Keratinocyte (primary cell): ENCODE results near the gene CCDC71L. TPM values are rescaled to one million over a fixed set of nuclear protein-coding genes. Genes with fewer than 3 reads are reported as not detected.
"Not testable (repeated sequence)": the region's sequence is repeated elsewhere in the genome, so short reads cannot be mapped to it uniquely, and the experiment has no call there.

Experiments used
- DNase-seq: peaks from one replicate; pipeline ENCODE4 v3.0.0-alpha.2; 2011; ENCODE audit warnings: low read depth, missing footprints, low spot score
- FAIRE-seq: peaks from 2 replicates; lab custom pipeline; 2011; peaks lifted over from hg19 to GRCh38; lab: Jason Lieb, UNC
- H2AFZ ChIP-seq: 2 replicates; pipeline ENCODE4 v1.6.0; 2012; ENCODE audit warnings: low read length, control low read depth, inconsistent platforms; ENCODE audit not compliant: control insufficient read depth
- H3K27ac ChIP-seq: 2 replicates; pipeline ENCODE4 v1.5.1; 2011; ENCODE audit warnings: low read length; ENCODE audit not compliant: control insufficient read depth, insufficient read depth
- H3K27me3 ChIP-seq: 3 replicates; pipeline ENCODE4 v1.6.0; 2011; ENCODE audit warnings: low read length; ENCODE audit not compliant: control insufficient read depth, insufficient read depth; ENCODE audit errors: extremely low read depth
- H3K36me3 ChIP-seq, 2 experiments: 2 replicates in 1 of 2; 3 replicates in 1 of 2; pipeline ENCODE4 v1.5.1; 2011; ENCODE audit warnings: low read length in 2 of 2, mild to moderate bottlenecking in 1 of 2; ENCODE audit not compliant: control insufficient read depth in 2 of 2, insufficient read depth in 2 of 2; ENCODE audit errors: extremely low read depth in 1 of 2
- H3K4me1 ChIP-seq: 3 replicates; pipeline ENCODE4 v1.5.1; 2011; ENCODE audit warnings: low read length; ENCODE audit not compliant: control insufficient read depth, insufficient read depth; ENCODE audit errors: extremely low read depth
- H3K4me2 ChIP-seq: 3 replicates; pipeline ENCODE4 v1.6.0; 2011; ENCODE audit warnings: low read depth, low read length; ENCODE audit not compliant: control insufficient read depth, insufficient read depth; ENCODE audit errors: extremely low read depth
- H3K4me3 ChIP-seq, 3 experiments: fragments of 200-600 bp in 1 of 3; sonication (generic) in 1 of 3; 2 replicates in 2 of 3; 3 replicates in 1 of 3; pipeline ENCODE4 v1.5.1; 2011 to 2016; ENCODE audit warnings: low read length in 3 of 3, mild to moderate bottlenecking in 3 of 3, control low read depth in 2 of 3, inconsistent platforms in 1 of 3, low read depth in 1 of 3, mixed read lengths in 1 of 3, mixed run types in 1 of 3, moderate library complexity in 1 of 3; ENCODE audit not compliant: control insufficient read depth in 2 of 3, insufficient read depth in 2 of 3; ENCODE audit errors: extremely low read depth in 1 of 3
- H3K79me2 ChIP-seq: 2 replicates; pipeline ENCODE4 v1.6.0; 2012; ENCODE audit warnings: low read length; ENCODE audit not compliant: control insufficient read depth, insufficient read depth
- H3K9ac ChIP-seq: 3 replicates; pipeline ENCODE4 v1.6.0; 2011; ENCODE audit warnings: low read length; ENCODE audit not compliant: control insufficient read depth, insufficient read depth; ENCODE audit errors: extremely low read depth
- H3K9me1 ChIP-seq: 3 replicates; pipeline ENCODE4 v1.6.0; 2011; ENCODE audit warnings: low read length; ENCODE audit not compliant: control insufficient read depth, insufficient read depth; ENCODE audit errors: extremely low read depth
- H3K9me3 ChIP-seq: 2 replicates; pipeline ENCODE4 v1.5.1; 2012; ENCODE audit warnings: low read depth, low read length; ENCODE audit not compliant: control insufficient read depth
- H4K20me1 ChIP-seq: 3 replicates; pipeline ENCODE4 v1.6.0; 2011; ENCODE audit warnings: low read length; ENCODE audit not compliant: control insufficient read depth, insufficient read depth; ENCODE audit errors: extremely low read depth
- CTCF ChIP-seq, 3 experiments: IDR thresholded peaks in 1 of 3; conservative IDR thresholded peaks in 1 of 3; optimal IDR thresholded peaks in 1 of 3; 2 replicates in 2 of 3; 3 replicates in 1 of 3; pipeline versions ENCODE3 to v1.5.1; 2011; ENCODE audit warnings: low read length in 3 of 3, mild to moderate bottlenecking in 3 of 3, moderate library complexity in 2 of 3, control low read depth in 1 of 3, inconsistent platforms in 1 of 3; ENCODE audit not compliant: insufficient read depth in 2 of 3; ENCODE audit errors: extremely low read depth in 1 of 3
- EZH2 ChIP-seq: IDR thresholded peaks from one replicate; pipeline ENCODE4 v1.6.1; 2012; ENCODE audit warnings: inconsistent platforms, mild to moderate bottlenecking, low read length, moderate library complexity
- dilution Hi-C: fragments of 300-500 bp; cut with MboI; formaldehyde crosslinking; loops from one replicate; pipeline ENCODE4 v1.7.0; 2020; ENCODE audit warnings: low sequenced_read_pairs; ENCODE audit not compliant: extremely low pct_ligation_motif_present
- polyA plus RNA-seq, 5 experiments: library from polyadenylated mRNA; depleted of rRNA in 3 of 5; stranded (reverse) in 3 of 5; stranded (forward) in 1 of 5; unstranded in 1 of 5; fragments of >200 nt; gene quantifications; 1 replicate in 1 of 5; 2 replicates in 3 of 5; 3 replicates in 1 of 5; pipeline versions ENCODE4 v1.2.1 to v1.2.3, GENCODE V29; 2011 to 2012; ENCODE audit warnings: missing spikeins in 2 of 5, low read depth in 1 of 5, low replicate concordance in 1 of 5

The CCDC71L gene
- polyA plus RNA-seq, 1 donor (not counting 4 experiments of a cell fraction or from before 2014, with no cell fraction given): 10.6 TPM

DNA sequence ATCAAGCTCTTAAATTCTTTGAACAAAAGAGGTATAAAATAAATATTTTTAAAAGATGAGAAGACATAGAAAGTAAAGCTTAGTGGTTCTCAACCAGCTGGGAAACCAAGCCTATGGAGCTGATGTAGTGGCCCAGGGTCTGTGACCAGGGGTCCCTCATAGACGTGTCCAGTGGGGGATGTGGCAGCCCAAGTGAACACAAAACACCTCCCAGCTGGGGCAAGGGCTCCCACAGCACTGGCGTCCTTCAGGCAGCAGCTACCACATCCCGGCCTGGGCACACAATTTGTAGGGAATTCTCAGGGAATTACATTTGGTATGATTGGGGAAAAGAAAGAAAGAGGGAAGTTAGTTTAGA, 17.8 kb upstream of the CCDC71L start:
- no peaks in the 10 kb centered on the region for H3K9me3 ChIP-seq
- H3K4me2 ChIP-seq: no peak overlapping the region
- H3K9me1 ChIP-seq: no peaks in the 10 kb centered on the region
- FAIRE-seq (no peak), DNase-seq (no peak)
- H3K9ac ChIP-seq: no peak overlapping the region
- H3K4me1 ChIP-seq: peaks cover 3% of the 10 kb centered on the region
- no peak for TF ChIP-seq EZH2
- TF ChIP-seq CTCF (optimal IDR thresholded peaks at IDR 0.05 in 1 of 3, IDR thresholded peaks at IDR 0.05 in 1 of 3, conservative IDR thresholded peaks at IDR 0.05 in 1 of 3; ENCODE audit: extremely low read depth in 1 of 3, insufficient read depth in 2 of 3, low read length in 3 of 3): no peak
- no peaks in the 10 kb centered on the region for H3K36me3 ChIP-seq
- no peaks in the 10 kb centered on the region for H3K27me3 ChIP-seq
- H4K20me1 ChIP-seq: no peaks in the 10 kb centered on the region
- dilution Hi-C loops: no loop called here
- no peak overlapping the region for H3K27ac ChIP-seq
- H2AFZ ChIP-seq: no peak overlapping the region
- H3K79me2 ChIP-seq: no peaks in the 10 kb centered on the region
- no peak overlapping the region for H3K4me3 ChIP-seq

GRCh38 chr7:106676506-106676905, 15.5 kb upstream of the CCDC71L start:
- dilution Hi-C loops: not testable (repeated sequence)

GRCh38 chr7:106673688-106674087, 12.7 kb upstream of the CCDC71L start:
- H2AFZ ChIP-seq, dilution Hi-C loops, H3K4me1 ChIP-seq, DNase-seq, H3K4me3 ChIP-seq, H3K9me1 ChIP-seq, H3K4me2 ChIP-seq, H3K36me3 ChIP-seq, H3K79me2 ChIP-seq, H4K20me1 ChIP-seq, H3K9ac ChIP-seq, FAIRE-seq, H3K27ac ChIP-seq, H3K27me3 ChIP-seq, H3K9me3 ChIP-seq: not testable (repeated sequence)

More at GRCh38 chr7:106676506-106676905, 15.5 kb upstream of the CCDC71L start:
- DNase-seq, H3K79me2 ChIP-seq, H3K9ac ChIP-seq, H3K4me3 ChIP-seq, H3K4me1 ChIP-seq, H3K9me1 ChIP-seq, H3K36me3 ChIP-seq, H3K27me3 ChIP-seq, H3K27ac ChIP-seq, H3K9me3 ChIP-seq, H4K20me1 ChIP-seq, H2AFZ ChIP-seq, H3K4me2 ChIP-seq, FAIRE-seq: not testable (repeated sequence)

GRCh38 chr7:106671930-106672329, 11.0 kb upstream of the CCDC71L start:
- H4K20me1 ChIP-seq, H3K9me3 ChIP-seq, H3K4me2 ChIP-seq, H3K79me2 ChIP-seq, H3K9ac ChIP-seq, H3K4me1 ChIP-seq, H3K27me3 ChIP-seq, H2AFZ ChIP-seq, H3K27ac ChIP-seq, FAIRE-seq, dilution Hi-C loops, H3K4me3 ChIP-seq, H3K36me3 ChIP-seq, DNase-seq, H3K9me1 ChIP-seq: not testable (repeated sequence)
